ENCODE results near the gene CFAP61.
A peak's percentile ranks its signal among the peaks of the same experiment; 100 is the strongest.

CFAP61 gene

DNA sequence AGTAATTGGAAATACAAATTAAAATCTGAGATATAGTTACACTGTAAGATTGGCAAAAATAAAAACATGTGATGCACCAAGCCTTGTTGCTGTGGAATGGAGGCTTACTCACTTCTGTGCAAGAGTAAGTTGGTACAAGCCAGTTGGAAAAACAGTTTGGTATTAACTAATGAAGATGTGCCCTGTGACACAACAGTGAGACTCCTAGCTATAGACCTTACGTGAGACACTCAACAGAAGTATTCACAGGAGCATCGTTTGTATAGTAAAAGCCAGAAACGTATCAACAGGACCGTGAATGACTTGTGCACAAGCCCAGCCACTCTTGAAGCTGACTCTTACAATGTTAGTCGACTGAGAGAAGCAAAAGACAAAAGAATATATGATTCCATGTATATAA is 20.5 kb upstream of the CFAP61 start:
- in situ Hi-C loops (cut with MboI; ENCODE audit: low pct_unique_long_range_greater_than_20kb, low sequenced_read_pairs): no loop called here
- no peak for DNase-seq

DNA sequence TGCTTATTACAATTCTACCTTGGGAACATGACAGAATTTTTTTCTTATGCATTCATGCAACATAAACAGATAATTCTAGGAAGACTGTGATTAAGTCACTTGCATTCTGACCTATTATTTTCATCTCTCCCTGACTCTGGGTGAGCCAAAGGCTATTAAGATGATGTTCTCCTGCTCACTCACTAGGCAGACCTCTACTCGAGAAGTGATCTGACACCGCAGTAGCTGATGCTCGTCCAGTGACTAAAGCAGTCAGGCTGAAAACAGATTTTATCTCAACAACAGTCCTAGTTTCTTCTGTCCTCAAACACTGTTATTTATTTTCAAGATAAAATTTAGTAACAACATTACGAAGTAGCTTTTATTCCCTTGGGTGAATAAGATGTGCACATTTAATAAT is 17.8 kb upstream of the CFAP61 start:
- no peak for DNase-seq
- in situ Hi-C loops (cut with MboI; ENCODE audit: low pct_unique_long_range_greater_than_20kb, low sequenced_read_pairs): no loop called here

DNA sequence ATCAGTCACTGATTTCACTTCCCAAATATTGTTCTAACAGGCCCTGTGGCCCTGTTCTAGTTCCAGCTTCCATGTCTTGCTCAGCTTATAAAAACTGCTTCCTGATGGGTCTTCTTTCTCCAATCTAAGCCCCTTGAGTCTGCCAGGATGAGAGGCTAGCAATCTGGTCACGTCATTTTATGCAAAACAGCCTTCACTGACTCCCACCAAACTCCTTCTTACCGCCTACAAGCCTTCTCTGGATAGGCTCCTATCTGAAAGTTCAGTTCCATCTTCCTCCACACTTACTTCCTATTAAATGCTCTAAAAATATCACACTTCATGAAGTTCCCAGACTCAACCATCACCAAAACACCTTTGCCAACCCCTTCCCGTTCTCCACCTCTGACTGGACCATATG is 15.6 kb upstream of the CFAP61 start:
- DNase-seq: no peak
- in situ Hi-C loops (cut with MboI; ENCODE audit: low pct_unique_long_range_greater_than_20kb, low sequenced_read_pairs): no loop called here

DNA sequence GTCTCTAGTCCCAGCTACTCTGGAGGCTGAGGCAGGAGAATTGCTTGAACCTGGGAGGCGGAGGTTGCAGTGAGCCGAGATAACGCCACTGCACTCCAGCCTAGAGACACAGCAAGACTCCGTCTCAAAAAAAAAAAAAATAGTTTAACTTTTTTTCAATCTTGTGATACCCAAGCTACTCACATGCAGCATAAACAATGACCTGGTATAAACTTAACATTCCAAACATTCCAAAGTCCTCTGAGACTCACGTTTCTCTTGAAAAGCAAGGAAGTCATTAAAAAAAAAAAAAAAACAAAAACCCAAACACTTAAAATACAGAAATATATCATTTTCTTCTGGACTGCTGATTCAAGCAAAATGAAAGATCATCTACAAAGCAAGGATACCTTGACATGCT is 14.4 kb upstream of the CFAP61 start:
- in situ Hi-C loops (cut with MboI; ENCODE audit: low pct_unique_long_range_greater_than_20kb, low sequenced_read_pairs): no loop called here
- no peak for DNase-seq

DNA sequence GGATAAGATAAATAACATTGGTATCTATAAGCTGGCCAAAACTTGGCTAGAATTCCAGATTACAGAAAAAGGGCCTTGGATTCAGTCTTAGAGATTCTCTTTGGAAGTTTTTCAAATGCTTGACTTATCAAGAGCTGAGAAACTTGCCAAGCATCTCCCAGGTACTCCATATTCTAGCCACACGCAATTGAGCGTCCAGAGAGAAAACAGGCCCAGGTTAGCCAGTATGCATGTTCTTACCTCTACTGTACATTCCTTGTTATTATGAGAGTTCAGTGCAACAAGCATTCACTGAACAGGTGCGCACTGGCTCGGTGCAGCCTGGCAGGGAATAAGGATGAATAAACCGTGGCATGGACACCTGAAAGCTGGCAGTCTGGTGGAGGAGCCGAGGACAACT is 13.7 kb upstream of the CFAP61 start:
- DNase-seq: no peak
- in situ Hi-C loops (cut with MboI; ENCODE audit: low pct_unique_long_range_greater_than_20kb, low sequenced_read_pairs): no loop called here

DNA sequence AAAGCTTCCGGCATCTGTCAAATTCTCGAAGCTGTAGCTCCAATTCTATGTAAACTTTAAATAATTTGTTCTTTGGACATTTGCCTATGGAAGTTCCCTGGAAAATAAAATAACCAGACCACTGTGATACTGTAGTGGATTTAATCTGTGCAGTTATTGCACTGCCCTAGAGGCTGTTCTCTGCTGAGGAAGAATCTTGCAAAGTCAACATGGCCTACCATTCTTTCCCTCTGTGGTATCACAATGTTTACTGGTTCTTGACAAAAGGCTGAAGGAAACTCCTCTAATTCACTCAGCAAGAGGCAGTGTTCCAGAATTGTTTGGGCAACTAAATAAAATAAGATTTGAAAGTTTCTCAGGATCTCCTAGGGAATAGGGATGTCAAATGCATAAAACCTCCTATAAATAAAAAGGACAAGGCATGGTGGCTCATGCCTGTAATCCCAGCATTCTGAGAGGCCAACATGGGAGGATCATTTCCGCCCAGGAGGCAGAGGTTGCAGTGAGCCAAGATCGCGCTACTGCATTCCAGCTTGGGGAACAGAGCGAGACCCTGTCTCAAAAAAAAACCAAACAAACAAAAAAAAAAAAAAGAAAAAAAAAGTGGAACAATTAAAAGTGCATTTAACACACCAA is 12.5 kb upstream of the CFAP61 start:
- in situ Hi-C loops (cut with MboI; ENCODE audit: low pct_unique_long_range_greater_than_20kb, low sequenced_read_pairs): no loop called here
- DNase-seq: no peak

DNA sequence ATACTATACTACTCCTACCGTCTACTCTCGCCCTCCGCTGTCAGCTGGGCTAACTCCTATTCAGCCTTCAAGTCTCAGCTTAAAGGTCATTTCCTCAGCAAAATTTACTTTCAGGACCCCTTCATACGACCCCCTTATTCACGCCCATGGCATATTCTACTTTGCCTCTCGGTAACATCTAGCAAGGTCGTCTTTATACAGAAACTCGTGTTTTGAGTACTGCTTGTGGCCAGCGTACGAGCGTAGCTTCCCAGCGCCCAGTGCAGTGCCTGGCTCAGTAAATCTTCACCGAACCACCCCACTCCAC is 612 bp upstream of the CFAP61 start:
- in situ Hi-C loops (cut with MboI; ENCODE audit: low pct_unique_long_range_greater_than_20kb, low sequenced_read_pairs): no loop called here
- DNase-seq: no peak

DNA sequence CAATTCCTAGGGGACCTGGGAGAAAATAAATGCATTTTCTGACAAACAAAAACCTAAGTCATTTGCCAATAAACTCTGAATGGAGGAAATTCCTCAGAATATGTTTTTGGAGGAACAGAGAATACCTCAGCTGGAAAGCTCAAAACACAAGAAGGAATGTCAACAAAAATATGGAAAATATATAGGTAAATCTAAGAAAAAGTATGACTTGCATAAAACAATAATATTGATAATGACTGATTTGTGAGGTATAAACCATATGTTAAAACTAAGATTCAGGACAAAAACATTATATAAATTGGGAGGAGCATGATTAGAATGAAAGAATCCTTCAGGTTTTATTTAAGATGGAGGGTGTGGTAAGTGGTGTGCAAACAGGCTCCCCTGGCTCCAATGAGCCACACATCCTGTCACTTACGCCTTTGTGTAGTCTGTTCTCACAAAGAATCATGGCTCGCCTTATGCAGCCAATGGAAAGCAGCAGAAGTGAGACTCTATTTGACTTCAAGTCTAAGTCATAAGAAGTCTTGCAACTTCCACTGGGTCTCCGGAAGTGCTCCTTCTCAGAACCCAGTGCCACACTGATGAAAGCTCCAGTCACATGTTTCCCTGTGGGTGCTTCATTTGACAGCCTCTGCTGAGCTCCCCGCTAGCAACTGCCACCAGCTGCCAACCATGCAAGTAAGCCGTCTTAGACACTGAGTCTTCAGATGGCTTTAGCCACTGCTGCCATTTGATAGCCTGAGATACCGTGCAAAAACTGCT is 8.1 kb downstream of the CFAP61 start:
- in situ Hi-C loops (cut with MboI; ENCODE audit: low pct_unique_long_range_greater_than_20kb, low sequenced_read_pairs): no loop called here
- DNase-seq: no peak

DNA sequence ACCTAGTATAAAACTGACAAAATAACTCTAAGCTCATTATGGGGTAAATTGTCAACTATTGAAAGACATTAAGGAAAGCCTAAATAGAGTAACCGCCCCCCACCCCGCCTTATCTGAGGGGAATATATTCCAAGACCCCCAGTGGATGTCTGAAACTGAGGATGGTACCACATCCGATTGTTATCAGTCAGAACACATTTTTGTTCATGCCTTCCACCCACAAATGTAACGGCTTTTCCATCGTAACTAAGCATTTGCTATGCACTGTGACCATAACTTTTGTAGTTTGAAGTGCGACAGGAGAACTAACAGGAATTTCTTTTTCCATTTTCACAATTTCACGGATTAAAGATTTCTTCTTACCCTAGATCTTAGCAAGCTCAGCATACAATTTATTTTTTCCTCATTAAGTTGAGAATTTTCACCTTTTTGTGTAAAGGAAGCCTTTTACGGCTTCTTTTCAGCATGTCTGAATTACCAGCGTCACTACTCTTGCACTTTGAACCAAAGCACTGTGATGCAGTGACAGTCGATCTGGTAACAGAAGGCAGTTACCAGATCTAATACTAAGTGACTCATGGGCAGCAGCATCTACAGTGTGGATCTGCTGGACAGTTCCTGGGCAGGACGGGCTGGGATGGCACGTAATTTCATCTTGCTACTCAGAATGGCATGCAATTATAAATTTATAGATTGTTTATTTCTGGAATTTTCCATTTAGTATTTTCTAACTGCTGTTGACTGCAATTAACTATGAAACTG is 11.8 kb downstream of the CFAP61 start:
- DNase-seq: no peak
- in situ Hi-C loops (cut with MboI; ENCODE audit: low pct_unique_long_range_greater_than_20kb, low sequenced_read_pairs): no loop called here

DNA sequence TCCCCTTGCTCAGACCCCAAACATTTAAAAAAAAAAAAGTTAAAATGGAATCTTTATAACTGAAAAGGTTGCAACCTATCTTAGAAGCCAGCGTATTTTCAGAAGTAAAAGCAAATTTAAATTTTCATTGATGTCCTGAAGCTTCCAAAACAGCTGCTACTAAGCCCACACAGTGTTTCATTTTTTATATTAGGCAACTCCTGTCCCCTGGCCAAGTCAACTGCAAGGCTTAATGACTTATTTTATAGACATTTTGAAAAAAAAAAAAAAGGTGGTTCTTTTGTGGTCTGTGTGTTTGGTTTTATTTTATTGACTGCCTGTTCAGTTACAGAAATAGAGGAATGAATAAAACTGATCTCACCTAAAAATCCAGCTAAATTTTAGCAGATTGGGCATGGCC is 13.0 kb downstream of the CFAP61 start:
- in situ Hi-C loops (cut with MboI; ENCODE audit: low pct_unique_long_range_greater_than_20kb, low sequenced_read_pairs): no loop called here
- no peak for DNase-seq

DNA sequence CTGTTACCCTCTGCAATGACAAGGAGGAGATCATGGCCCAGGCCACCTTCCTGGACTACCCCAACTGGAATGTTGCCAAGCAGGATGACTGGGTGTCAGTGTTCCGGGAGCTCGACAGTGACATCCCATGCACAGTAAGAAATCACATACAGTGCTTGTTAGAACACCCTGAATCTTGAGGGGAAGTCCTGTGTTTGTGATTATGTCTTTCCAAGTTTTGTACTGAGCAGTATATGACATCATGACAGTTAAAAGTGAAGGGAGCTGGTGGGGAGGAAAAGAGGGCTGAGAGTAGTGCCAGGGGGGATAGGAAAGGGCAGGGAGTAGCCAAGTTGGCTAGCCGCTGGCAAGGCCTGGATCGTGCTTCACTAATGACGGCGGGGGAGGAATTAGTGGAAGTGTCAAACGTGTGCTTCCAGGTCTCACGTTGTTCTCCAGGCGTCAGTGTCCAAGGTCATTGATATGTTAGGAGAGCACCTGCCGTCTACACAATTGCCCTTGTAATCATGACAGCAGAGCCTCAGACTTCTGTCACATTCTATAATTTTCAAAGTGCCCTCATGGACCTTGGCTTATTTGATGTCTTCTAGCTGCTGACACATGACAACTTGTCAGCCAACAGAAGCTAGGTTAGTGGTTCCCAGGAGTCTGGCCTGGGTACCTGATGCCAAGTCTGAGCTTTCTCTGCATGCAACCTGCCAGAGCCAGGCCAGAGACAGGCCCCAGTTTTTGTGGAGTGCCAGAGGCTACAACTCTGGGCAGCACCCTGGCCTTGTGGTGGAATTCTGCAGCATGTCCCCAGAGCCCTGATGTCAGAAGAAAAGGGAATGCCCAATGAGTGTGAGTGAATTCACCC is 18.8 kb downstream of the CFAP61 start:
- no peak for DNase-seq
- in situ Hi-C loops (cut with MboI; ENCODE audit: low pct_unique_long_range_greater_than_20kb, low sequenced_read_pairs): no loop called here

DNA sequence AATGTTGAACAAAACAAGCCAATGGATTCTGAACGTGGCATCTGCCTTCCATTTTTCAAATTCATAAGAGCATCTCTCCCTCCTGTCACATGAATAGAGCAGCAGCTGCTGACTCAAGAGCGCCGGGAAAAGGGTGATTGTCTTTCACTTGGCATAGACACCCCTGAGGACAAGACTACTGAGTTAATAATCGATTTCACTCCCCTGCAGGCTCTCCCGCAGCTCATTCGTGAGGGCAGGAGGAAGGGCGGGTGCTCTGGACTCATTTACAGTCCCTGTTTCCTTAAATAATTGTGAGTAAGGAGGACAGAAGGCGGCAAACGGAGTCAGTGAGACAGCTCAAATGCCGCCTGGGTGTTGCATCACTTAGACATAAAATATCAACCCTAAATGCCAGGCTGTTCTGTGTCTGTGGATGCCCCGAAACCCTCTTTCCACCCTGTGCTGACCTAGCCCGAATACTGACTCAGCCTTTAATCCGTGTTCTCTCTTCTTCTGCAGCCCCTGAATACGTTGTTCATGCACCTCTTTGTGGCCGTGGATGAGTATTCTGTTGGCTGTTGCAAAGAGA is 21.6 kb downstream of the CFAP61 start:
- no peak for DNase-seq
- in situ Hi-C loops (cut with MboI; ENCODE audit: low pct_unique_long_range_greater_than_20kb, low sequenced_read_pairs): no loop called here

DNA sequence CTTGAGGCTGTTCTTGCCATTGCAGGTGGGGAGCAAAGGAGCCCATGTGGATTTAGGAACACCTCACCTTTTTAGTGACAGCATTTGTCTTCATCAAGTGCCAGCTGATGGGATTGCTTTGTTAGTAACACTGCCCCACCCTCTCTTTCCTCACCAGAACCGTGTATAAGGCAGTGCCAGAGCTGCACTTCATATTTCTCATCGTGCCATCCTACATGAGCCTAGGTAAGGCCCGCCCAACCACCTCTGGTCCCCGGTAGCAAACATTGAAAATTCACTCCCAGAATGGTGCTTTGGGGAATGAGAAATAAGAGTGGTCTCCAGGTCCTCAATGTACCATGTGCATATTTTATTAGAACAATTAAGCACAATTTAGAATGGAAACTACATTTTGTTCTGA is 22.7 kb downstream of the CFAP61 start:
- no peak for DNase-seq
- in situ Hi-C loops (cut with MboI; ENCODE audit: low pct_unique_long_range_greater_than_20kb, low sequenced_read_pairs): no loop called here

DNA sequence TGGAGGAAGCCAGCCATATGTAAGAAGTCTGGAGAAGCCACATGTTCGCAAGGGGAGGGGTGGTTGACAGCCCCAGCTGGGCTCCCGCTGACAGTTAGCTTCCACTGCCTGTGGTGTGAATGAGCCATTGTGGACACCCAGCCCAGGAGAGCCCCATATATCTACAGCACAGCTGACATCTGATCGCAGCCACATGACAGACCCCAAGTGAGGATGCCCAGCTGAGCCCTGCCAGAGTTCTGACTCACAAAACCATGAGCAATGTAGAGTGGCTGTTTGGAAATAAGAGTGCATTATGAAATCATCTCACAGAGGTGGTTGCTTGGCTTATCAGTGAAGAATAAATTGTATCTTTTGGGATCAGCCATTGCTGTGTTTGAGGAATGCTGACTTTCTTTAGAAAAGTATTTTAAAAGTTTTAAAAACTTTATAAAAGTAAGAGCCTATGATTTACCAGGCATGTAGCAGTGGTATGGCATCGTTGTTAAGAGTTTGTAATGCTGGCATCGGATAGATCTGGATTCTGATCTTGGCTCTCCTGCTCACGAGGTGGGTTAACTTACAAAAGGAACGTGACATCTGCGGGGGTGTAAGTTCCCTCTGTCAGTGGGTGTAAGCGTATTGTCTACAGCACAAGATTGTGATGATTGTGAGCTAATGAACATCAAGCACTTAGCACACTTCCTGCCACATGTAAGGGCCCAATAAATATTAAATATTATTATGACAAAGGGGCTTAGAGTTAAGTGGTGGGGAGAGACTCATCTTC is 24.1 kb downstream of the CFAP61 start:
- no peak for DNase-seq
- in situ Hi-C loops (cut with MboI; ENCODE audit: low pct_unique_long_range_greater_than_20kb, low sequenced_read_pairs): no loop called here

DNA sequence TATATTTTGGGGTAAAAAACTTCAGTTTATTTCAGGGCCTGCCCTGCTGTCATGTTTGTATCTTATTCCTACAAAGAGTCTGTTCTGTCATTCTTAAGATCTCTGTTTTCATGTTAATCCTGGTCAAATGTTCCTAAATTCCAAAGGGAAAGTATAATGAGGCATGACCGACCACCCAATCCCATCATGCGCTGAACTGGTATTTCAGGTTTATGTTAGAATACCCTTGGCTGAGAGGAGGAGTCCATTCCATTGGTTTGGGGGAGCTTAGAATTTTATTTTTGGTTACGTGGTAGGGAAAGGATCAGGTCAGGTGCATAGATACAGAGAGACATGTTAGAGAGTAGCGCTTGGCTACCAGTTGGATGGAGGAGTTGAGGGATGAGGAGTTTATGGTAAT is 25.7 kb downstream of the CFAP61 start:
- DNase-seq: no peak
- in situ Hi-C loops (cut with MboI; ENCODE audit: low pct_unique_long_range_greater_than_20kb, low sequenced_read_pairs): no loop called here

DNA sequence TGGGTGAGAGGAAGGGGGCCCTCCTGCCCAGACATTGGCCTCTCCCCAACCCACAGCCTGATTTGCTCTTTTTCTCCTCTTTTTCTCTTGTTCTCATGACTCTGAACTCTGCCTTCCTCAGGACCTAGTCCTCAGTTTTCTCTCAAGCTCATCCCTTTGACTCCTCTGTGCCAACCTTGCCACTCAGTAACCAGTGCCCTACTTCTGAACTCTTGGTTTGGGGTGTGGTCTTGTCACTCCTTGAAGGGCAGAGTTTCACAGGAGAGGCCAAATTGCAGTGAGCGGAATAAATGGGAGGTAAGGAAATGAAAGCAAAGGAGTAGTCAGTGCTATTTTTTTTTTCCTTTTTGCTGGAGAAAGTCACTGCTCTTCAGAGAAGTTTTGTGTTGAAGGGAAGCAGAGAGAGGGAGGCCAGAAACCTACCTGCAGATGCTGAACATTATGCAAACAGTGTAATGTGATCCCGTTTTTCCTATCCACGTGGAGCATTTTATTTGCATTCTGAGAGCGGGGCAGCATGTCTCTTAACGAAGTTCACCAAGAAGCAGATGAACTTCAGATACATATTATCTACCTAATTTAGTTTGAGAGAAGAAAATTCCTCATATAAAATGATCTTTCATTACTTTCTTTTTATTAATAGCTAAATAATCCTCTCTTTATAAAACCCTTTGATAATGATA is 26.9 kb downstream of the CFAP61 start:
- in situ Hi-C loops (cut with MboI; ENCODE audit: low pct_unique_long_range_greater_than_20kb, low sequenced_read_pairs): no loop called here
- DNase-seq: no peak

DNA sequence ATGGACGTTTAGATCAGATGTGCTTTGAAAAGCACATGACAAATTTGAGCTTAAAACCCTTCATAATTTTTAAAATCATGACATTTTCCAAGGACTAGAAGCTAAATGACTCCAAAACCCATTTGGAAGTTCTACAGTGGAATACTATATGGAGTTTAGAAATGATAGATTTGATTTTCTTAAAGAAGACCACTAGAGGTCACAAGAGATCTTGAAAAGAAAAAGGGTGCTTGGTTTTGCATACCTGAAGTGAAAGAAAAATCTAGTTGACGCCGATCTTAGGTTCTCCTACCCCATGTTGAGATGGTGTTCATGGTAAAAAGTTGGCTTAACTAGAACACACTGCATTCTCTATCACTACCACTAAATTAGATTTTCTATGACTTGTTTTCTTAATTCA is 31.5 kb downstream of the CFAP61 start:
- in situ Hi-C loops (cut with MboI; ENCODE audit: low pct_unique_long_range_greater_than_20kb, low sequenced_read_pairs): no loop called here
- DNase-seq: peak; percentile 52

DNA sequence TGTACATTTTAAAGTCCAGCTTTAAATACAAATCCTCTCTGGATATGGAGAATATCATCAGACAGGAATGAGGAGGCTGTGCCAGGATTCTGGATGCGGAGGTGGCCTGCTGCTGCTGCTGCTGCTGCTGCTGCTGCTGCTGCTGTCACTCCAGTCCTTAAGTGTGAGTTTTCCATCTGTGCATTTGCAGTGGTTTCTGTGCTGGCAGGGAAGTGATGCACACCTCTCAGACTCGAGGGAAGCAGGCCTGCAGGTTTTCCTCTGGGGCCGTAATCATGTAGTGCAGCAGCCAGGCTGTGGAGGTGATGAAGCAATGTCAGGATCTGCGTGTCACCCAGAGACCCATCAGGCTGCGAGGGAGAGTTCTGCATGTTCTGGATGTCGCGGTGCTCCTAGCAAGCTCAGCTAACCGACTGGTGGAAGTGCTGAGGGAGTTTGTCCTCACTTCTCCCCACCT is 32.0 kb downstream of the CFAP61 start:
- in situ Hi-C loops (cut with MboI; ENCODE audit: low pct_unique_long_range_greater_than_20kb, low sequenced_read_pairs): no loop called here
- no peak for DNase-seq
